CD4-positive, alpha-beta T cell (primary cell): Measurements from ENCODE around the gene MRPL19. TPM values are rescaled to one million over a fixed set of nuclear protein-coding genes. Genes with fewer than 3 reads are reported as not detected.
"Not testable (repeated sequence)": the region's sequence is repeated elsewhere in the genome, so short reads cannot be mapped to it uniquely, and the experiment has no call there.

Source experiments
- ATAC-seq: fragments of 200-7000 bp; cut with Tn5 transposase; one replicate; pipeline ENCODE4 v1.10.0; 2022; ENCODE audit warnings: mild to moderate bottlenecking; ENCODE audit not compliant: poor library complexity
- CTCF ChIA-PET: fragments of 350-600 bp; sonication (Branson Sonifier 250); formaldehyde crosslinking; loops from one replicate; lab custom pipeline; 2021; ENCODE audit warnings: antibody characterized with exemption, inconsistent platforms; lab: Charles Lee
- POLR2A ChIA-PET: fragments of 350-600 bp; sonication (Branson Sonifier 250); formaldehyde crosslinking; loops from one replicate; lab custom pipeline; 2021; ENCODE audit warnings: antibody characterized with exemption, inconsistent platforms; lab: Charles Lee
- DNase-seq, 14 experiments: peaks; one replicate each; pipeline ENCODE4 v3.0.0-alpha.2; 2013 to 2020; ENCODE audit warnings: mixed read lengths in 2 of 14
- H3K27ac ChIP-seq, 2 donors: one replicate each; pipeline versions ENCODE4 v1.5.1 to v1.7.0; 2013; ENCODE audit warnings: low read length in 2 of 2, low read depth in 1 of 2, mild to moderate bottlenecking in 1 of 2
- H3K27me3 ChIP-seq, 2 experiments: 1 replicate in 1 of 2; 2 replicates in 1 of 2; pipeline versions ENCODE4 v1.6.1 to v1.7.0; 2013; ENCODE audit warnings: low read length in 2 of 2, control low read depth in 1 of 2, mild to moderate bottlenecking in 1 of 2, moderate library complexity in 1 of 2; ENCODE audit not compliant: insufficient read depth in 2 of 2, control insufficient read depth in 1 of 2
- H3K36me3 ChIP-seq: one replicate; pipeline ENCODE4 v1.6.1; 2013; ENCODE audit warnings: low read length, control low read depth; ENCODE audit not compliant: insufficient read depth
- H3K4me1 ChIP-seq: one replicate; pipeline ENCODE4 v1.6.1; 2013; ENCODE audit warnings: low read length, control low read depth; ENCODE audit not compliant: insufficient read depth
- H3K4me3 ChIP-seq: one replicate; pipeline ENCODE4 v1.5.1; 2013; ENCODE audit warnings: mild to moderate bottlenecking, low read length, moderate library complexity
- H3K9me3 ChIP-seq, 2 experiments: 1 replicate in 1 of 2; 2 replicates in 1 of 2; pipeline versions ENCODE4 v1.6.1 to v1.7.0; 2013; ENCODE audit warnings: low read length in 2 of 2, mild to moderate bottlenecking in 2 of 2, control low read depth in 1 of 2, moderate library complexity in 1 of 2; ENCODE audit not compliant: control insufficient read depth in 1 of 2, insufficient read depth in 1 of 2
- H3K27ac Mint-ChIP-seq: one replicate; pipeline ENCODE4 v1.8.0; 2020; ENCODE audit warnings: mixed read lengths
- H3K27me3 Mint-ChIP-seq: one replicate; pipeline ENCODE4 v1.8.0; 2021; ENCODE audit warnings: mixed read lengths
- H3K36me3 Mint-ChIP-seq: one replicate; pipeline ENCODE4 v1.8.0; 2021; ENCODE audit warnings: low read depth, mixed read lengths
- H3K4me1 Mint-ChIP-seq: one replicate; pipeline ENCODE4 v1.8.0; 2021; ENCODE audit warnings: low read depth, mixed read lengths
- H3K4me3 Mint-ChIP-seq: one replicate; pipeline ENCODE4 v1.8.0; 2020; ENCODE audit warnings: mild to moderate bottlenecking, mixed read lengths
- H3K9me3 Mint-ChIP-seq: one replicate; pipeline ENCODE4 v1.8.0; 2020; ENCODE audit warnings: mixed read lengths
- intact Hi-C, 2 experiments: fragments of 100-400 bp; cut with DNase I in 1 of 2; cut with micrococcal nuclease in 1 of 2; formaldehyde crosslinking; loops; one replicate each; pipeline versions ENCODE4 v1.15.1 to v1.9.0; 2023 to 2025; cut with DNase I, micrococcal nuclease
- total RNA-seq, 174 experiments: library from RNA in 2 of 174; stranded (reverse) in 2 of 174; gene quantifications; one replicate each; pipeline ENCODE4 v1.2.3 and lab custom pipeline; 2021 to 2026
- TF ChIP-seq, protein P1 (sequence below): fragments of 200-600 bp; IDR thresholded peaks from one replicate; pipeline ENCODE4 v1.8.0; 2022; ENCODE audit warnings: antibody characterized with exemption, mild to moderate bottlenecking

Gene MRPL19
- total RNA-seq, 2 experiments from 2014 or later: 10.7 to 14.9 TPM

DNA sequence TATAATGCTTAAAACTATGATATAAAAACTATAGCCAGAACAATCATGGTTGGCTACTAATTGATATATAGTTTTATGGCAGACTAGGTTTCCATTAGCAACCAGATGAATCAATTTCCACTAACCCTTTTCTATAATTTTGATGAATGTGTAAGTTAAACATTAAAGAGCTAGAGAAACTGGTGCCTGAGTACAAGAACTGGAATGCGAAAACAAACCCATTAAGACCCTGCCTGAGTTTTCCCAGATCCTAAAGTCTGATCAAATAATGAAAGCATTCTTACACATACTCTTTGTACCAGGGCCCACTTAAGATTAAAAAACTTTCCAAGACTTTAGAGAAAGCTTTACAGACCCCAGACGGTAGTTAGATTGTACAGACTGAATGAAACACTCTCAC lies 21.3 kb downstream of the MRPL19 start:
- Histone ChIP-seq H3K4me1 (no peaks in the 10 kb centered on the region), H3K4me3 (no peak overlapping the region), H3K9me3 (no peaks in the 10 kb centered on the region), H3K36me3 (peaks cover 30% of the 10 kb centered on the region), H3K27ac (no peak overlapping the region), H3K27me3 (no peaks in the 10 kb centered on the region)
- ChIA-PET POLR2A (no interaction called here), CTCF (interaction anchor here (1.5 kb wide), 1 partner anchor 27 kb away, joined by 5 read pairs; no protein-coding TSS in a partner anchor)
- no peaks in the 10 kb centered on the region for H3K9me3 Mint-ChIP-seq
- ATAC-seq (no peak), DNase-seq (no peak)
- TF ChIP-seq, protein P1, sequence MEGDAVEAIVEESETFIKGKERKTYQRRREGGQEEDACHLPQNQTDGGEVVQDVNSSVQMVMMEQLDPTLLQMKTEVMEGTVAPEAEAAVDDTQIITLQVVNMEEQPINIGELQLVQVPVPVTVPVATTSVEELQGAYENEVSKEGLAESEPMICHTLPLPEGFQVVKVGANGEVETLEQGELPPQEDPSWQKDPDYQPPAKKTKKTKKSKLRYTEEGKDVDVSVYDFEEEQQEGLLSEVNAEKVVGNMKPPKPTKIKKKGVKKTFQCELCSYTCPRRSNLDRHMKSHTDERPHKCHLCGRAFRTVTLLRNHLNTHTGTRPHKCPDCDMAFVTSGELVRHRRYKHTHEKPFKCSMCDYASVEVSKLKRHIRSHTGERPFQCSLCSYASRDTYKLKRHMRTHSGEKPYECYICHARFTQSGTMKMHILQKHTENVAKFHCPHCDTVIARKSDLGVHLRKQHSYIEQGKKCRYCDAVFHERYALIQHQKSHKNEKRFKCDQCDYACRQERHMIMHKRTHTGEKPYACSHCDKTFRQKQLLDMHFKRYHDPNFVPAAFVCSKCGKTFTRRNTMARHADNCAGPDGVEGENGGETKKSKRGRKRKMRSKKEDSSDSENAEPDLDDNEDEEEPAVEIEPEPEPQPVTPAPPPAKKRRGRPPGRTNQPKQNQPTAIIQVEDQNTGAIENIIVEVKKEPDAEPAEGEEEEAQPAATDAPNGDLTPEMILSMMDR: no peak
- H3K27ac Mint-ChIP-seq: no peak overlapping the region
- no peaks in the 10 kb centered on the region for H3K27me3 Mint-ChIP-seq
- H3K36me3 Mint-ChIP-seq: peaks cover 69% of the 10 kb centered on the region
- intact Hi-C loops: no loop called here
- no peak overlapping the region for H3K4me3 Mint-ChIP-seq
- H3K4me1 Mint-ChIP-seq: no peaks in the 10 kb centered on the region

DNA sequence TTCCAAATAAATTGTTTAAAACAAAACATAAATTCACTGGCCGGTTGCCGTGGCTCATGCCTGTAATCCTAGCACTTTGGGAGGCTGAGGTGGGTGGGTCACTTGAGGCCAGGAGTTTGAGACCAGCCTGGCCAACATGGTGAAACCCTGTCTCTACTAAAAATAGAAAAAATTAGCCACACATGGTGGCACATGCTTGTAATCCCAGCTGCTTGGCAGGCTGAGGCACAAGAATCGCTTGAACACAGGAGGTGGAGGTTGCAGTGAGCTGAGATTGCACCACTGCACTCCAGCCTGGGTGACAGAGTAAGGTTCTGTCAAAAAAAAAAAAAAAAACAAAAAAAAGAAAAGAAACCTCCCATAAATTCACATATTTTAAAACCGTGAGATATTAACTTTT lies 28.8 kb downstream of the MRPL19 start:
- intact Hi-C loops, H3K4me3 Mint-ChIP-seq, H3K27me3 Mint-ChIP-seq, DNase-seq, H3K27me3 ChIP-seq, H3K9me3 ChIP-seq, H3K27ac Mint-ChIP-seq, ATAC-seq, CTCF ChIA-PET, H3K27ac ChIP-seq, H3K4me3 ChIP-seq, H3K4me1 Mint-ChIP-seq, H3K9me3 Mint-ChIP-seq, H3K4me1 ChIP-seq: not testable (repeated sequence)
- H3K36me3 ChIP-seq: peaks cover 13% of the 10 kb centered on the region
- POLR2A ChIA-PET: interaction anchor here (1.2 kb wide), 1 partner anchor 29 kb away, joined by 3 read pairs; the partner anchor contains the start of gene MRPL19
- peaks cover 43% of the 10 kb centered on the region for H3K36me3 Mint-ChIP-seq

GRCh38 chr2:75675908-75676307 lies 29.3 kb downstream of the MRPL19 start:
- ChIA-PET POLR2A (no interaction called here), CTCF (interaction anchor here (1.5 kb wide), 1 partner anchor 29 kb away, joined by 4 read pairs; the partner anchor contains the start of gene MRPL19)
- no peak overlapping the region for H3K27ac ChIP-seq
- peaks cover 6% of the 10 kb centered on the region for H3K4me1 Mint-ChIP-seq
- H3K4me3 Mint-ChIP-seq: no peak overlapping the region
- intact Hi-C loops: loop anchor here in 1 of 2 experiments (2.0 kb wide), 1 partner anchor 35 kb away; no protein-coding TSS in a partner anchor
- no peak overlapping the region for H3K4me3 ChIP-seq
- H3K4me1 ChIP-seq: no peaks in the 10 kb centered on the region
- no peaks in the 10 kb centered on the region for H3K27me3 Mint-ChIP-seq
- H3K36me3 ChIP-seq: peaks cover 12% of the 10 kb centered on the region
- TF ChIP-seq, protein P1: no peak
- H3K27ac Mint-ChIP-seq: no peak overlapping the region
- no peaks in the 10 kb centered on the region for H3K9me3 Mint-ChIP-seq
- no peak for DNase-seq
- H3K36me3 Mint-ChIP-seq: peaks cover 43% of the 10 kb centered on the region
- H3K9me3 ChIP-seq: no peaks in the 10 kb centered on the region
- H3K27me3 ChIP-seq: no peaks in the 10 kb centered on the region
- ATAC-seq: no peak

GRCh38 chr2:75676464-75676863 lies 29.9 kb downstream of the MRPL19 start:
- intact Hi-C loops: loop anchor here in 1 of 2 experiments (2.0 kb wide), 1 partner anchor 36 kb away; no protein-coding TSS in a partner anchor
- H3K9me3 ChIP-seq: no peaks in the 10 kb centered on the region

More at GRCh38 chr2:75676464-75676863, 29.9 kb downstream of the MRPL19 start:
- H3K4me1 Mint-ChIP-seq: peaks cover 6% of the 10 kb centered on the region
- H3K27ac ChIP-seq: no peak overlapping the region
- H3K36me3 Mint-ChIP-seq: peaks cover 38% of the 10 kb centered on the region
- no peak overlapping the region for H3K4me3 ChIP-seq
- no peaks in the 10 kb centered on the region for H3K27me3 Mint-ChIP-seq
- peaks cover 6% of the 10 kb centered on the region for H3K36me3 ChIP-seq
- H3K4me1 ChIP-seq: no peaks in the 10 kb centered on the region
- no peaks in the 10 kb centered on the region for H3K9me3 Mint-ChIP-seq
- ATAC-seq: no peak
- no peak overlapping the region for H3K4me3 Mint-ChIP-seq
- ChIA-PET CTCF (interaction anchor here (0.9 to 2.0 kb wide), 5 partner anchors 8 to 36 kb away, joined by 3 to 14 read pairs (median 4); partner anchors contain the start of gene MRPL19), POLR2A (interaction anchor here (0.9 kb wide), 1 partner anchor 34 kb away, joined by 3 read pairs; the partner anchor contains the start of gene GCFC2)
- TF ChIP-seq, protein P1: no peak
- no peak overlapping the region for H3K27ac Mint-ChIP-seq
- DNase-seq: no peak
- no peaks in the 10 kb centered on the region for H3K27me3 ChIP-seq
